GM23338 (cell line): Measurements from ENCODE around the gene CIITA. TPM values are rescaled to one million over a fixed set of nuclear protein-coding genes. Genes with fewer than 3 reads are reported as not detected.
A peak's percentile ranks its signal among the peaks of the same experiment; 100 is the strongest.

ENCODE experiments used
- ATAC-seq: fragments of 200-7000 bp; cut with Tn5 transposase; 3 replicates; pipeline ENCODE4 v1.9.1; 2020
- DNase-seq: peaks from one replicate; pipeline ENCODE4 v3.0.0-alpha.2; 2015; ENCODE audit warnings: low spot score
- H2AFZ ChIP-seq: fragments of 200-600 bp; sonication (generic); 2 replicates; pipeline ENCODE4 v1.8.0; 2016; ENCODE audit warnings: antibody characterized with exemption, mild to moderate bottlenecking, moderate library complexity
- H3F3A ChIP-seq: fragments of 200-600 bp; sonication (generic); replicated peaks from 2 replicates; pipeline ENCODE4 v1.8.0; 2017; ENCODE audit warnings: antibody characterized with exemption, mixed run types, low read depth
- H3K27ac ChIP-seq: fragments of 200-600 bp; sonication (generic); 2 replicates; pipeline ENCODE4 v1.6.1; 2016; ENCODE audit warnings: low read depth
- H3K27me3 ChIP-seq: fragments of 200-600 bp; sonication (generic); 2 replicates; pipeline ENCODE4 v1.8.0; 2016; ENCODE audit warnings: mild to moderate bottlenecking, mixed run types, moderate library complexity; ENCODE audit not compliant: insufficient read depth
- H3K36me3 ChIP-seq: fragments of 200-600 bp; sonication (generic); 2 replicates; pipeline ENCODE4 v1.8.0; 2016; ENCODE audit warnings: mild to moderate bottlenecking; ENCODE audit not compliant: insufficient read depth
- H3K4me1 ChIP-seq: fragments of 200-600 bp; sonication (generic); 2 replicates; pipeline ENCODE4 v1.8.0; 2016; ENCODE audit warnings: mild to moderate bottlenecking, moderate library complexity; ENCODE audit not compliant: insufficient read depth
- H3K4me2 ChIP-seq: fragments of 200-600 bp; sonication (generic); 2 replicates; pipeline ENCODE4 v1.7.1; 2017; ENCODE audit warnings: mixed run types
- H3K4me3 ChIP-seq: fragments of 200-600 bp; sonication (generic); 2 replicates; pipeline ENCODE4 v1.6.1; 2016; ENCODE audit warnings: mixed run types
- H3K79me2 ChIP-seq: fragments of 200-600 bp; sonication (generic); replicated peaks from 2 replicates; pipeline ENCODE4 v1.8.0; 2017; ENCODE audit warnings: mild to moderate bottlenecking; ENCODE audit not compliant: insufficient read depth
- H3K9me2 ChIP-seq: fragments of 200-600 bp; sonication (generic); 2 replicates; pipeline ENCODE4 v1.8.0; 2017; ENCODE audit not compliant: insufficient read depth
- H4K20me1 ChIP-seq: fragments of 200-600 bp; sonication (generic); replicated peaks from 2 replicates; pipeline ENCODE4 v1.8.0; 2017; ENCODE audit warnings: mild to moderate bottlenecking; ENCODE audit not compliant: insufficient read depth
- H3K27ac Mint-ChIP-seq: 2 replicates; pipeline ENCODE4 v1.8.0; 2020; ENCODE audit warnings: inconsistent platforms, mild to moderate bottlenecking, moderate library complexity, mixed read lengths
- H3K27me3 Mint-ChIP-seq: 3 replicates; pipeline ENCODE4 v1.8.0; 2022; ENCODE audit warnings: low read depth, mild to moderate bottlenecking, moderate library complexity, mixed read lengths, inconsistent platforms; ENCODE audit not compliant: insufficient read depth, poor library complexity
- H3K36me3 Mint-ChIP-seq: 3 replicates; pipeline ENCODE4 v1.8.0; 2021; ENCODE audit warnings: low read depth, mild to moderate bottlenecking, inconsistent platforms, moderate library complexity, mixed read lengths
- H3K4me1 Mint-ChIP-seq: 3 replicates; pipeline ENCODE4 v1.8.0; 2020; ENCODE audit warnings: mild to moderate bottlenecking, inconsistent platforms, mixed read lengths
- H3K4me3 Mint-ChIP-seq: 3 replicates; pipeline ENCODE4 v1.8.0; 2021; ENCODE audit warnings: moderate library complexity, mild to moderate bottlenecking, inconsistent platforms, mixed read lengths
- H3K9me3 Mint-ChIP-seq: 3 replicates; pipeline ENCODE4 v1.8.0; 2020; ENCODE audit warnings: moderate library complexity, mild to moderate bottlenecking, inconsistent platforms, mixed read lengths
- CREB1 ChIP-seq: fragments of 250-450 bp; sonication (Bioruptor Pico); IDR thresholded peaks from 2 replicates; pipeline ENCODE4 v1.5.0; 2020; ENCODE audit warnings: low read depth, mild to moderate bottlenecking, moderate library complexity
- ETS1 ChIP-seq: IDR thresholded peaks from 2 replicates; pipeline ENCODE4 v1.6.1; 2016; ENCODE audit warnings: antibody characterized with exemption
- EZH2 ChIP-seq: fragments of 200-600 bp; sonication (generic); IDR thresholded peaks from one replicate; pipeline ENCODE4 v1.8.0; 2017; ENCODE audit warnings: antibody characterized with exemption, mild to moderate bottlenecking, low read depth; ENCODE audit not compliant: unreplicated experiment
- EZH2phosphoT487 ChIP-seq: fragments of 200-600 bp; sonication (generic); IDR thresholded peaks from one replicate; pipeline ENCODE4 v1.8.1; 2018; ENCODE audit warnings: antibody characterized with exemption; ENCODE audit not compliant: unreplicated experiment
- JUNB ChIP-seq: IDR thresholded peaks from one replicate; pipeline ENCODE4 v1.6.1; 2016; ENCODE audit warnings: antibody characterized with exemption; ENCODE audit not compliant: unreplicated experiment
- NANOG ChIP-seq: IDR thresholded peaks from 2 replicates; pipeline ENCODE4 v1.6.1; 2016; ENCODE audit warnings: antibody characterized with exemption, borderline replicate concordance
- POLR2AphosphoS5 ChIP-seq: IDR thresholded peaks from 2 replicates; pipeline ENCODE4 v1.6.1; 2016; ENCODE audit warnings: antibody characterized with exemption, low read depth
- REST ChIP-seq: IDR thresholded peaks from one replicate; pipeline ENCODE4 v1.6.1; 2018; ENCODE audit warnings: antibody characterized with exemption; ENCODE audit not compliant: unreplicated experiment
- STAT1 ChIP-seq: IDR thresholded peaks from one replicate; pipeline ENCODE4 v1.6.1; 2016; ENCODE audit warnings: antibody characterized with exemption; ENCODE audit not compliant: unreplicated experiment
- ZNF114 ChIP-seq: fragments of 250-450 bp; sonication (Bioruptor Pico); IDR thresholded peaks from 2 replicates; pipeline ENCODE4 v1.5.0; 2020; ENCODE audit warnings: mild to moderate bottlenecking, moderate library complexity
- ZNF331 ChIP-seq: fragments of 250-450 bp; sonication (Bioruptor Pico); IDR thresholded peaks from 2 replicates; pipeline ENCODE4 v1.5.0; 2020; ENCODE audit warnings: low read depth, mild to moderate bottlenecking, moderate library complexity
- polyA plus RNA-seq: library from polyadenylated mRNA; unstranded; fragments of >200 nt; fragmentation: Nextera tagmentation; extraction: Ambion mirVana; gene quantifications from 2 replicates; pipeline ENCODE4 v1.2.1, GENCODE V29; 2016
- total RNA-seq: library from RNA; depleted of rRNA; stranded (reverse); fragments of >200 nt; shearing (Covaris generic); gene quantifications from 2 replicates; pipeline ENCODE4 v1.2.3, GENCODE V29; 2014

CIITA gene
- total and polyA plus RNA-seq, 2 experiments from 2014 or later: 0.10 to 0.57 TPM

- DNase-seq (peak; percentile 48), ATAC-seq (peak; percentile 69)
- Histone ChIP-seq H3K4me2 (no peak overlapping the region), H3K4me1 (no peaks in the 10 kb centered on the region), H3K36me3 (no peaks in the 10 kb centered on the region; the same call in 1 of the 2 replicates), H3F3A (0 out of 2 replicates have a peak, but pooled peaks cover 5% of the 10 kb centered on the region), H3K27ac (peak overlapping the region; percentile 41; the same call in 1 of the 2 replicates), H3K4me3 (no peak overlapping the region), H3K9me2 (no peaks in the 10 kb centered on the region), H3K79me2 (no peaks in the 10 kb centered on the region), H4K20me1 (no peaks in the 10 kb centered on the region), H3K27me3 (no peaks in the 10 kb centered on the region), H2AFZ (no peak overlapping the region; the same call in 1 of the 2 replicates)
- Mint-ChIP-seq H3K27me3 (peaks cover 2% of the 10 kb centered on the region), H3K4me3 (no peak overlapping the region), H3K4me1 (peaks cover 11% of the 10 kb centered on the region), H3K27ac (peak overlapping the region; percentile 75; the same call in 1 of the 2 replicates), H3K9me3 (no peaks in the 10 kb centered on the region), H3K36me3 (no peaks in the 10 kb centered on the region)
- TF ChIP-seq STAT1: no peak
- no peak for TF ChIP-seq ZNF331 (CRISPR knock-in tag)
- TF ChIP-seq REST: no peak
- no peak for TF ChIP-seq ZNF114
- no peak for TF ChIP-seq CREB1 (CRISPR knock-in tag)
- no peak for TF ChIP-seq EZH2
- TF ChIP-seq ETS1: no peak
- TF ChIP-seq EZH2phosphoT487: no peak
- TF ChIP-seq JUNB: no peak
- no peak for TF ChIP-seq NANOG
- no peak for TF ChIP-seq POLR2AphosphoS5
These were observed 103.0 kb downstream of the CIITA start for GRCh38 chr16:10979717-10980601.
